NOMO-1 (cell line): ENCODE measurements around the gene PLSCR5.

Experiments
- DNase-seq, 2 experiments: peaks; one replicate each; lab custom pipeline; 2025; ENCODE audit not compliant: unreplicated experiment in 2 of 2; lab: John Stamatoyannopoulos, UW

PLSCR5 gene

DNA sequence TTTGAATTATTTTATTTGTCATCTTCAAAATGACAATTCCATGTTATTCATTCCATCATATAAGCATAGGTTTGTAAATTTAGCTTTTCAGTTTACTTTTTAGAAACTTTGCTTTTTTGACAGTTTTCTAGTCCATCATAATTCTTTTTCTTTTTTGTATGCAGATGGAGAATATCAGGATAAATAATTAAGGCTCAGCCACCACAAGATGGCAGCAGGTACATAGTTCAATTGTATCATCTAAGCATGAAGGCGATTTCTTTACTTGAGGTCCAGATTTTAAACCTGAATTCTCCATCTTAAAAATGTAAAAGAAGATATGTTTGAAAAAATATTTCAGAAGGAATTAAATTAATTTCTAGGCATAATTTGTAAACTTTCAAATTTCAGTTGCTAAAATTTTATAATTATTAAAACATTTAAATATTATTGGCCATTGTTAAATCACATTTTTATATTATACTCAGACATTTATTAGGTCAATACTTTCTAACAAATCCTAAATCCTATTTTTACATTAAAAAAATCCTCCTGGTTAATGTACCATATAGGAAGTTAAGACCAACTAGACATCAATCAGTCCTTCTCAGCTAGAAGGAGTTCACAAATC, 15.1 kb downstream of the PLSCR5 start:
- peak in 1 of 2 experiments; percentile 47 for DNase-seq

DNA sequence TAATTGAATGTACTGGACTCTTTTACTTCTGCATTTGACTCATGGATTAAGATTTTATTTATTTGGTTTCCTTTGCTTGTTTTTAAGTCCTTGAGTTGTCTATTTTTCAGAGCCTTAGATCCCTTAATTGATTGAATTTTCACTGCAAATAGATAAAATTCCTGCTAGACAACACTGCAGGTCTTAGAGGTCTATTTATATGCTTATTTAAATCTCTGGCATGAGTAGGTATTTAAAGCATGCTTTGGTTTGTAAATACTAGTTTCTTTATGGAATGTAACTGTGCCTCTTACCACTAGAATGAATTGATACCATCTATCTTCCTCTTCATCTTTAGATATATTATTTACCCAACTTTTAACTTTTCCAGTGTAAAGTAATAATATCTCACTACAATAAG, 20.0 kb downstream of the PLSCR5 start:
- no peak for DNase-seq

DNA sequence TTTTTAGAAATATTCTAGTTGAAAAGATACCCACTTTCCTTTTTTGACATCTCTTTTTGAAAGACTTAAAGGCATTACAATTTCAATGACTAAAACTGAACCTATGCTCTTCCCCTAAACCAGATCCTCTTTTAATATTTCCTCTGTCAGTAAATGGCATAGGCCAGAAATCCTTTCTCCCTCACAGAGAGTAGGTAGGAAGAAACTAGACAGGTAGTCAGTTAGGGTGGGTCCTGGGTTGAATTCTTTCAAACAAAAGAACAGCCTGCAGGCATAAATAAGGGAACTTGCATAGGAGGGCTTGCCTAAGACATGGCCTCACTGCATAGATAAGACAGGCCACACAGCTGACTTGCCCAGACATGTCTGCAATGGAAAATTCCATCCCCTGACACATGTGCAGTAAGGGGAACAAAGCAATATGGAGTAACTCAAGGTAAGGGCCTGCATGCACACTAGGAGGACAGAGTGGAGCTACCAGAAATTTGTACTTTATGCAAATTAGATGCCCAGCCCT, 23.1 kb downstream of the PLSCR5 start:
- DNase-seq, result peak; percentile 42 to 75

DNA sequence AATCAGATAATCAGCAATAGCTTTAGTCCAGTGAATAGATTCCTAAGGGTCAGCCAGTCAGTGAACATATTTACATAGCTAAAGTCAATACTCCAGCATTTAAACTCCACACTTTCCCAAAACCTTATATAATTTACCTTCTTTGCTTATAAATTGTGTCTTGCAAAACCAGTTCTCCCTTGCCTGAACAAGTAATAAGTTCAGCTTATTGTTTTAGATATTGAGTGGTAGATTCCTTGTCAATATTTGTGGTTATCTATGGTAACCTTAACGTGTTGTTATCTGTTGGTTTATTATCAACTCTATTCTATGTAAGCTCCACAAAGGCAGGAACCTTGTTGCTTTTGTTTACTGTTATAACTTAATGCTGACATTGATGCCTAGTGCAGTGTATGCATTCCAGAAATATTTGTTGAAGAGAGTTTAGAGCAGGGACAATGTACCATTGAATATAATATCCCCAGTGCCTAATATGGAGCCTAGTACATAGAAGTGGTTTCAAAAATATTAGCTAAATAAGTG, 24.0 kb downstream of the PLSCR5 start:
- no peak for DNase-seq

DNA sequence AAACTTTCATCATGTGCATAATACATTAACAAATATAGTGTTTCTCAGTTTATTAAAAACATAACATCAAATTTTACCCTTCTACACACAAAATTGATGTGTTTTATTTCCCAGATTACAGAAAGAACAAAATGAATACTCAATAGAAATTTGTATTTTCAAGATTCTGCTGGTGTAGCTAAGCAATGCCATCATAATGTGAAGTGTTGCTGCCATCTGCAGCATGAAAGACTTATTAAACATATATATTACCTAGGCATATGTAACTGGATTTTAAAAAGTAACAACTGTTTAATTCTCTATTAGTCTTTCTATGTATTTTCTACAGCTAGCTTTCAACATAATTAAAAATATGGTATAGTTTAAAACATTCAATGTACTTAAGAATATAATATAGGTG, 27.5 kb downstream of the PLSCR5 start:
- peak in 1 of 2 experiments; percentile 32 for DNase-seq

DNA sequence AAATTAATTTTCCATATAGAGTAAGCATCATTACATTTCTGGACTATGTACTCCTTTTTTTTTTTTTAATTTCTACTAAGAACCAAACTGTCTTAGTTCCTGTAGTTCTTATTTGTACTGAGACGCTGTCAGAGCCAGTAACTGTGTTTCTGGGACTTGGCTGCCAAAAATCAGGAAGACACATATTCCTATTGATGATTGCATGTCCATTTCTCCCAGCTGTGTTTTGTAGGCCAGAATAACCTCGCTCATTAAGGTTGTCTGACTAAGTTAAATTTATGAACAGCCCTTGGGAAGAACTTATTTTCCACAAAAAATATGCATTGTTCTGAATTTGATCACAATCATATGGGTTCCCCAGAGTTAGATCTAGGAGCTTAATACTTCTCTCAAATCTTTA, 29.5 kb downstream of the PLSCR5 start:
- no peak for DNase-seq

DNA sequence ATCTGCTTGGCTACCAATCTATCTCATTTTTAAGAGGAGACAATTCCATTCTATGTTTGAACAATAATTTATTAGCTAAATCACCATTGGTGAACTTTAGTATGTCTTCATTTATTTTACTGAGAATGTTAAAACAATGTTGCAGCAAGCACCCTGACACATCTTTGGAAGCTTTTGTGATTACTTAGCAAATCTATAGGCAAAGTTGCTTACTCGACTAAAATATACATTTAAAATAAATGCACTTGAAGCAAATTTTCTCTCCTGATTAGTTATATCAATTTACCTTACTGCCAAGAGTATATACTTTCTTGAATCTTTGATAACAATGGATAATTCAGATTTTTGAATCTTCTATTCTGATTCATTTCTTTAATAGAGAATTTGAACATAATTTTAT, 31.0 kb downstream of the PLSCR5 start:
- no peak for DNase-seq

DNA sequence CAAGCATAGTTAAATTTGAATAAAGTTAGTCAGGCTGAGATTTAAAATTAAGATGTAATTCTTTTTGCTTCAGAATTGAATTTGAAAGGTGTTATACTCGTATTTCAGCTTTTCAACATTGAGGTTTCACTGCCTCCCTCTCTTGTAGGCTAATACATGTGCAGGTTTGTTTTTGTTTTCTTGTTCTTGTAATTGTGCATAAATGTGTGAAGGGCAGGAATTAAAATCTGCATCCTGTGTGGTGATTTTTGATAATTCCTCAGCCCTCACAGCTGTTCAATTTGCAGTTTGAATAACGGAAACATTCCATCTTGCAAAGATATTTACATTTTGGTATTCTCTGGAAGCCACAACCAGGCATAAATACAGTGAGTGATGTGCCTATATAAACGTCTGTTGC, 35.8 kb downstream of the PLSCR5 start:
- no peak for DNase-seq

DNA sequence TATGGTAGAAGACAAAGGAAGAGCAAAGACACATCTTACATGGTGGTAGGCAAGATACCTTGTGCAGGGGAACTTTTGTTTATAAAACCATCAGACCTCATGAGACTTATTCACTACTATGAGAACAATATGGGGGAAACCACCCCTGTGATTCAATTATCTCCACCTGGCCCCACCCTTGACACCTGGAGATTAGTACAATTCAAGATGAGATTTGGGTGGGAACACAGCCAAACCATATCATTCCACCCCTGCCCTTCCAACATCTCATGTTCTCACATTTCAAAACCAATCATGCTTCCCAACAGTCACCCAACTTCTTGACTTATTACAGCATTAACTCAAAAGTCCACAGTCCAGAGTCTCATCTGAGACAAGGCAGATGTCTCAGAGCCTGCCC, 39.0 kb downstream of the PLSCR5 start:
- no peak for DNase-seq

DNA sequence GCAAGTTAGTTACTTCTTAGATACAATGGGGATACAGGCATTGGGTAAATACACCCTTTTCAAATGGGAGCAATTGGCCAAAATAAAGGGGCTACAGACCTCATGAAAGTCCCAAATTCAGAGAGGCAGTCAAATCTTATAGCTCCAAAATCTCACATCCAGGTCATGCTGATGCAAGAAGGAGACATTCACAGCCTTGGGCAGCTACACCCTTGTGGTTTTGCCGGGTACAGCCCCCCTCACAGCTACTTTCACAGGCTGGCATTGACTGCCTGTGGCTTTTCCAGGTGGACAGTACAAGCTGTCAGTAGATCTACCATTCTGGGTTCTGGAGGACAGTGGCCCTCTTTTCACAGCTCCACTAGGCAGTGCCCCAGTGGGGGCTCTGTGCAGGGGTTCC, 43.3 kb downstream of the PLSCR5 start:
- no peak for DNase-seq

DNA sequence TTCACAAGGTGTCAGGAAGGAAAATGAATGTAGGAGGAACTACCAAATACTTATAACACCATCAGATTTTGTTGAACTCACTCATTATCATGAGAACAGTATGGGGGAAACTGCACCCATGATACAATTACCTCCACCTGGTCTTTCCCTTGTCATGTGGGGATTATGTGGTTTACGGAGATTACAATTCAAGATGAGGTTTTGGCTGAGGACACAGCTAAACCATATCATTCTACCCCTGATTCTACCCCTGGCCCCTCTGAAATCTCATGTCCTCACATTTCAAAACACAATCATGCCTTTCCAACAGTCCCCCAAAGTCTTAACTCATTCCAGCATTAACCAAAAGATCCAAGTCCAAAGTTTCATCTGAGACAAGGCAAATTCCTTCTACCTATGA, 43.7 kb downstream of the PLSCR5 start:
- DNase-seq, result no peak

DNA sequence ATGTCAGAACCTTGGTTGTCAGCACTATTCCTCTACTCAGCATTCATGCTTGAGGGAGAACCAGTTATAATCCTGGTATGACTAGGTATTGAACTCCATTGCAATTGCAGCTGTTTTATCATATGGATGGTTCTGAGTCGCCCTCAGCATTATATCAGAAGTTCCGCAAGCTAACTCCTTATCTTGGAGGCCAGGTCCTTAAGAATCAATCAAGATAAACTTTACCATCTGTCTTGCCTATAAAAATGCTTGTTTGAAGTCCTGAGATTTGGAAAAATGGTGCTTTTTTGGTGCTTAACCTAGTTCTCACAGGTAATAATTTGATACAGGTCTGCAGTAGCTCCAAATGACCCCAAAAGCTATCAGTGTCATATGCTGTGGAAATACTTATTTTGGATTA, 44.5 kb downstream of the PLSCR5 start:
- DNase-seq, result no peak

DNA sequence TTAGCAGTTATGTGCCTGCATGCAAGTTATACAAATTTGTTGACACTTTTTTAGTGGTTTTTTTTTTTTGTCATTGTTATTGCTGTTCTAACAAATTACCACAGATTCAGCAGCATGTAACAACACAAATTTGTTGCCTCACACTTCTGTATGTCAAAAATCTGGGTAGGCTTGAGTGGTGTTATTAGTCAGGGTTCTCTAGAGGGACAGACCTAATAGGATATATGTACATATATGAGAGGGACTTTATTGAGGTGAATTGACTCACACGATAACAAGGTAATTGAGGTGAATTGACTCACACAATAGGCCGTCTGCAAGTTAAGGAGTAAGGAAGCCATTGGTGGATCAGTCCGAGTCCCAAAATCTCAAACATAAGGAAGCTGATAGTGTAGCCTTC, 45.8 kb downstream of the PLSCR5 start:
- DNase-seq, result no peak

DNA sequence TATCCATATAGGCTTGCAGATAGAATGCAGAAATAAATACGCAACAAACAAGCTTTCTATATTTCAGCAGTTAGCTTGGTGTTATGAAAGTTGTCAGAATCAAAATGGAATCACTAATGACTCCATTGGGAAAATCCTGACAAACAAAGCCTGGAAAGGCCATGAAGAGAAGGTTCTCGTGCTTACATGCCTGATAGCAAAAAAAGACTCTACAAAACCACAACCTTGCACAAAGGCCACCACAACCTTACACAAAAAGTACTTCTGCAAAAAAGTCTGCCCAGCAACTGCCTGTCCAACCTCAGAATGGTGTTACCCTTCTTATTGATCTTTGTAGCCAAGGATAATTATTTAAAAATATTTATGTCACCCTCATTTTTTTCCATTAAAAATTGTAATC, 46.4 kb downstream of the PLSCR5 start:
- peak; percentile 78 to 87 for DNase-seq

DNA sequence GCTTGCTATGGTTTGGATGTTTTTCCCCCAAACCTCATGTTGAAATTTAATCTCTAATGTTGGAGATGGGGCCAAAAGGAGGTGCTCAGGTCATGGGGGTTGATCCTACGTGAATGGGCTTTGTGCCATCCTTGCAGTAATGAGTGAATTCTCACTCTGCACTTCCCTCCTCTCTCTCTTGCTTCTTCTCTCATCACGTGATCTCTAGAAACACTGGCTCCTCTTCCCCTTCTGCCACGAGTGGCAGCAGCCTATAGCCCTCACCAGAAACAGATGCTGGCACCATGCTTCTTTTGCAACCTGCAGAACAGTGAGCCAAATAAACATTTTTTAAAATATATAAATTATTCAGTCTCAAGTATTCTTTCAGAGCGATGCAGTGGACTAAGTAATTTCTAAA, 47.4 kb downstream of the PLSCR5 start:
- DNase-seq, result peak in 1 of 2 experiments; percentile 53

DNA sequence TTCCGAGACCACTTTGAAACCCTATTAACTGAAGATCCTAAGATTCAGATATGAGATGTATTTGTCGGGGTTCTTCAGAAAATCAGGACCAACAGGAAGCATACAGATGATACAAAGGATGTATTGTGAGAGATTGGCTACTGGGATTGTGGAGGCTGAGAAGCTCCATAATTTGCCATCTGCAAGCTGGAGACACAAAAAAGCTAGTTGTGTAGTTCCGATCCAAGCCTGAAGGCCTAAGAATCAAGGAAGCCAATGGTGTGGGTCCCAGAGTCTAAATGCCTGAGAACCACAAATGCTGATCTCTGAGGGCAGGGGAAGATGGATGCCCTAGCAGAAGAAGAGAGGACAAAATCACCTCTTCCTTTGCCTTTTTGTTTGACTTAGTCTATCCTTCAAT, 49.8 kb downstream of the PLSCR5 start:
- DNase-seq, result no peak

DNA sequence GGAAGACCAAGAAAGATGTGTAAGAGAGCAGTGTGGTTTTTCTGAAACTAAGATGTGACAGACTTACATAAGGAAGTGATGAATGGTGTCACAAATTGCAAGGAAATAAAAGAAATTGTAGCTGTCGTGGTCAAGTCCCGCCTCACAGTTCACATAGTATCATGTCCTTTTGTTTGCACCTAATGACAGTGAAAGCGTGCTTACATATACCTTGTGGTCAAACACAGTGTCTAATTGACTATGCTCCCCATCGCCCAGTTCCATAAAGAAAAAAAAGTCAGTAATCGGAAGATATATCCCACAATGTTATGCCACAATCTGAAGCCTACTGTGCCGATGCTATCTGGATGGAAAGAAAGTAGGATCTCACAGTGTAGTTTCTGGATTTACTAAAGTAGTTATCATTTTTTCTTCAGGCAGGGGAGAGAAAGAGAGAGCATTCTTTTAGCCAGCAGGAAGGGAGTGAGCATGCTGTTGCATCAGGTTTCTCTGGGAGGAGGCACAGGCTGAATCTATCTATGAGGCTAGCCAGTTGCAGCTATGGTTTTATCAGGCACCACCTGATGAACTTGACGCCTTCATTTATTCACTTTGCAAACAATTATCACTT, 50.9 kb downstream of the PLSCR5 start:
- DNase-seq, result peak; percentile 45 to 70

DNA sequence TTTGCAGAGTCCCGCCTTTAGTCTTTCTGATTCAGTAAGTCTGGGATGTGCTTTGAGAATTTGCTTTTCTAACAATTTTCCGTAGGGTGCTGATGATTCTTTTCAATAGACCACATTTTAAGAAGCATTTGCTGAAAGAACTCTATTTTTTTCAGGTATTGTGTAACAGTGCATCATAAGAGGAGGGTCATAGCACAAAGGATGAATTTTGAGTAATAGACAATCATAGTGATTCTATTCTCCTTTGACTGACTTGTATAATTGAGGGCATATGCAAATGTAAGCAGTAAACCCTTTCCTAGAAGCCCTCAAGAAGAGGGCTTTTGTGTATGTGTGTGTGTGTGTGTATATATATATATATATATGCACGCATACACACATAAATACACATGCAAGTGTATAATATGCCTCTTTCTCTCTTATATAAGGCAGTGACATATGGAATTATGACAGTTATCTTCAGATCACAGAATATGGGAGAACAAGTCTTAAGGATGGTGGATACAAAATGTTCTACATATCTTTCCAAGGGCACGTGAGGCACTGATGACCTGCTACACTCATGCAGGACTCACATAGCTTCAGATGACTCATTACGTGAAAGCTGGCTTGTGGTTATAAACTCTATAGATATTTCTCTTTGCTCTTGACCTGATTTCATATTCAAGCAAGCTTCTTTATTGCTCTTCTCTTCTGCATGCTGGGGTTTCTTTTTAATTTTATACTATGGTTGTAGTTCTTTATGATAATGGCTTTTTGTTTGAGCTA, 54.2 kb downstream of the PLSCR5 start:
- peak in 1 of 2 experiments; percentile 17 for DNase-seq

DNA sequence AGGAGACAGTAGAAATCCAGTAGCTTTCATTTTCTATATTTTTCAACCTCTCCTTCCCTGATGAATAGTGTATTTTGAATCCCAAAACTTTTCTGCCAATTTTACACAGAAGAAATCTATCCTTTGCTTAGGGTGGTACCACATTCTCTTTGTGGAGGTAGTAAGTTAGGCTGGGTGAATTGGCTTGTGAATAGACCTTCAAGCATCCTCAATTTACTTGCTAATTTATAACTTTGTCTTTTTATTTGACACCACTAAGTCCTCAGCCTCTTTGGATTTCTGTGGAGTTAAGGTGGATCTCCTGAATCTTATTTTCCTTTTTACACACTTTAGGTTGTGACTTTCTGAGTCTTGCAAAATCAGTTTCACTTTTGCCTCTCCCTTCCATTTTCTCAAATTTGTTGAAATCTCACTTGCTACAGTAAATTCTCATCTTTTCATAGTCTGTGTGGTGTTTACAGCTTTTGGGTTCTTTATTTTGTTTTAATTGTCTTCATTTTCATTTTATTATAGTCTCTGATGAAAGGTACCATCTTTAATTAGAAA, 55.0 kb downstream of the PLSCR5 start:
- DNase-seq, result peak in 1 of 2 experiments; percentile 7

DNA sequence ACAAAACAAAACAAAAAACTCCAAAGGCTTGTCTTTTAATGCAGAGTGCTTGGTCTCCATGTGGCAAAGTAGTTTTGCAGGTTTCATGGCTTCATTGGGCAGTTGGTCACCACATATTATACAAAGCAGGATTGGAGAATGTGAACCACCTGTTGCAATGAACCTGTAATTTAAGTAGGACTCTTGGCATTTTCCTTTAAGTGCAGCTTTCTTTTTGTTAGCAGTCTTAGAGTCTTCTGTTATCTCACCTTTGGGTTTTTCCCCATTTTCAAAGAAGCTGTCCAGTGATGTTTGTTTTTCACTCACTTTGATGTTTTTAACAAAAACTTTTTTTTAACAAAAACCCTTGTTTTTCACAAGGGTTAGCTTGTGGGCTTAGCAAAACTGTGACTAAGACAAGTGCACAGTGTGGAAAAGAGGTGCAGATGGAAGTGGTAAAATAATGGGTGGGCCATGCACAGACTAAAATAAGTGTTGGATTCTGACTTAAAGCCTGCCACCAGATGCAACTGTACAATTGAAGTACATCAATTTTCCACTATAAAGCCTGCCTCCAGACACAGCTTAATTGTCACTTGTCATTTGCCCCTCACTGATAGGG, 57.8 kb downstream of the PLSCR5 start:
- DNase-seq, result no peak

DNA sequence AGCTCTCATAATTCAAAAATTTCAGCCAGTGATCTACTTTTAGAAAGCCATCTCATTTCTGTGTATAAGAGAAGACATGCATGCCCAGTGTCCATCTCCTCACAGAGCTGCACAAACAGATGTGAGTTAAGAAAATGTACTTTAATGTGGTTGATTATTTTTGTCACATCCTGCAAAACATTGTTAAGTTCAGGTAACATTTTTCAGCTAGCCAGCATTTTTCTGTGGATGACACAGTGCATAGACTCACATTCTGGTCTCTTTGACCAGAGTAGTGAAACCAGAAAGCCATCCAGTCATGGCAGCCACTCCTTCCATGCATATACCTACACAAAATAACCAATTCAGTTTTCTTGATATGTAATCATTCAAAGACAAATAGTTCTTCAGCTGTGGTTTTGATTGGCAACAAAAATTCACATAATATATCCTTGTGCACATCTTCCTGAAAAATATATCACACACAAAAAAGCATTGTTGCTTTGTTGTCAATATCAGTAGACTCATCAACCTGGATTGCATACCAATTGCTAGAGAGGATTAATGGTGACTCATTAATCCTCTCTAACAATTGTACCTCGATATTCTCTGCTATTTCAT, 58.7 kb downstream of the PLSCR5 start:
- no peak for DNase-seq
